Choroid plexus epithelial cell (primary cell): ENCODE data around the gene GDF11.

Source experiments
- DNase-seq: peaks from one replicate; pipeline ENCODE4 v3.0.0-alpha.2; 2010; ENCODE audit warnings: low read depth
- H3K4me3 ChIP-seq: 2 replicates; pipeline ENCODE4 v1.5.1; 2011; ENCODE audit warnings: low read depth, mild to moderate bottlenecking, control low read depth, low read length, moderate library complexity
- CTCF ChIP-seq: conservative IDR thresholded peaks from 2 replicates; pipeline ENCODE4 v1.5.1; 2011; ENCODE audit warnings: low read depth, mild to moderate bottlenecking, control low read depth, inconsistent platforms, low read length, moderate library complexity

Gene GDF11

DNA sequence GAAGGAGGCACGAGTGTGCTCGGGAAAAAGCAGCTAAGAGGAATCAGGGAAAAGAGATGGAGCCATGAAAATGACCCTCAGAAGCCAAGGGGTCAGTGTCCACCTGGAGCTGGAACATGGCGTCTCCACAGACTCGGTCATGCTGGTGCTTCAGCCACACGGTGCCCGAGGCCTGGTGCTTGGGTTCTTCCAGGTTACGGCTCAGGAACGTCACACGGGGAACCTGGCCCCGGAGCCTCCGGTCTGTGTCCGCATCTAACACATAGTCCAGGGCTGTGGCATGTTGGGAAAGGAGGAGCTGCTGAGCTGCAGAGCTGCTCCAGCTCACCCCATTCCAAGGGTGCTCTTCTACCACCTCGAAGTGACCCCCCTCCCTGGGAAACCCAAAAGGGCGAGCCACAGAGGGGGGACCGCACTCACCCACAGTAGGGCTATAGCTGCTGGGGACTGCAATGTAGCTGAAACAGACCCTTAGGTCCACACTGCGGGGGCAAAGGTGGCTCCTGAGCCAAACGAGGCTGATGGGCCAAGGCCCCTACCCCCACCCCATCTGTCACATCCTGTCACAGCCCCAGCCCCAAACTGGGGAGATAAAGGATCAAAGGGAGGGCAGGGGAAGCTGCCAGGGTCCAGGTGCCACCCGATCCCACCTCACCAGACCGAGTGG lies 46.0 kb upstream of the GDF11 start:
- TF ChIP-seq CTCF: no peak
- DNase-seq: no peak
- no peak overlapping the region for H3K4me3 ChIP-seq

GRCh38 chr12:55697686-55698085 lies 45.2 kb upstream of the GDF11 start:
- no peak for TF ChIP-seq CTCF
- no peak overlapping the region for H3K4me3 ChIP-seq
- no peak for DNase-seq

- DNase-seq: no peak
- no peak overlapping the region for H3K4me3 ChIP-seq
- no peak for TF ChIP-seq CTCF
Observed at GRCh38 chr12:55698241-55698955, 44.5 kb upstream of the GDF11 start.

DNA sequence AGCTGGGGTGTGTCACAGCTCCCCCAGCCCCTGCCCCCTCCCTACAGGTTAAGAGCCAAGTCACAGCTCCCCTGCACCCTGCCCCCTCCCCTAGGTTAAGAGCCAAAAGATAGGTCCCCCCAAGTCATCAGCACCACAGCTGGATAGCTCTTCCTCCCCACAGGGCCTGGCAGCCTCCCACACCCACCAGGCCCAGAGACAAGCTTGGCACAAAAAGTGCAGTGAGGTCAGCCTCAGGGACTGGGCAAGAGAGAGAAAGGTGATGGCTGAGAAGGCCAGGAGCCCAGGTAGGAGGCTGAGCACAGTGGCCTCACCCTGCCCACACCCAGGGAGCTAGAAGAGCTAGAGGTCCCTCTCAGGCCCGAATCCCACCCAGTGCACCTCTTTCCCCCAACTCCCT lies 44.0 kb upstream of the GDF11 start:
- TF ChIP-seq CTCF: no peak
- no peak for DNase-seq
- no peak overlapping the region for H3K4me3 ChIP-seq

DNA sequence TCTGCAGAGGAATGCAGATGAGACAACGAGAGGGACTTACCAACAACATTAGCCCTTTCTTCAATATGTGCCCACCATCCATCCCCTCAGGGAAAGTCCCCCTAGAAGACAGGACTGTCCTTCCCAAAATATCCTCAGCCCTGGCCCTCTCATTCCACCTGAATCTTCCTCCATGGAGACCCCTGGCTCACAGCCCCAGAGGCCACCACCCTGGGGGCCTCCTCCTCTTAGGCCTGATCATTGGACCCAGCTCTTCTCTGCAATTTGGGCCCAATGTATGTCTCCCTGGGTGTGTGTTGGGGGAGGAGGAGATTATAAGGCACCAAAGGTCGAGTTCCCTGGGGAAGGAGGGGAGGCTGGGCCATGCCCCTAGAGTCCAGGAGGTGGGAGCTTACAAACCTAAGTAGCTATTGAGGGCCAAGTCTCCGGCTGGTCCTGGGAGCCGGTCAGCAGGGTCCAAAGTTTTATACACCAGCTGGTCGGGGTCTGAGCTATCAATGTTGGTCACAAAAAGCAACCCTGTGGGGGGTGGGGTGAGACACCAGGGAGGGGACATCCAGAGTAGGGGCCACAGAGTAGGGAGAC lies 43.4 kb upstream of the GDF11 start:
- TF ChIP-seq CTCF: no peak
- H3K4me3 ChIP-seq: no peak overlapping the region
- no peak for DNase-seq

DNA sequence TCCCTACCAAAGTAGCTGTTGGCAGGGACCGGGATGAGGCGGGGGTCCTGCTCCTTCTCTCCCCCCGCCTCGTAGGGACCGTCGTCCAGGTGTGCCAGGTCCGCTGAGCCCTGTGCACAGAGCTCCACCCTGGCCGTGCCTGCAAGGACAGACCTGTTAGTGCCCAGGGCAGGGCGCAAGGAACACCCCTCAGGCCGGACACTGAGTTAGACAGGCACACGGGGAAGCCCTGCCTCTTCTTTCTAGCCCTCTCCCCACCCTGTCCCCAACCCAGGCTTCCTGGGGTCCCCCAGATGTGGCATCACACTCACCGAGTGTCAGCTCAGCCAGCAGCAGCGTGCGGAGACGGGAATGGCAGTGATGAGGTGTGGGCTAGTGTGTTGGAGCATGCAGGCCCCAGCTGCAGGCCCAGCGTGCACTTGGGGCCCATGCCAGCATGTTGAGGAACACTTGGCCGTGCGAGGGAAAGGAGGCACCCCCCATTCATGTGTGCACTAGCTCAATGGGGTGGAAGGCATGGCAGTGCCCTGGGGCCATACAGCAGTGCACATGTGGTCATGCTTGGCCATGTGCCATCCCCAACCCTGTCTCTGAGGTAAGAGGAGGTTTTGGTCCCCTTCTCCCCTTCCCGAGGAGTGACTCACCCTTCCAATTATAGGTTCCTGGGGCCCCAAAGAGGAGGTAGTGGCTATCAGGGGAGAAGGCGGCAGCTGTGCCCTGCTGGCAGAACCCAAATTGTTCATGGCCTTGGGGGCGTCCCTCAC lies 42.5 kb upstream of the GDF11 start:
- H3K4me3 ChIP-seq: no peak overlapping the region
- no peak for DNase-seq
- no peak for TF ChIP-seq CTCF
